ENCODE measurements around the gene CDH4.

CDH4 gene

GRCh38 chr20:61445138-61445537, 193.1 kb downstream of the CDH4 start:
- no peak for TF ChIP-seq CTCF (IDR thresholded peaks at IDR 0.05; ENCODE audit: control extremely low read depth, extremely low read depth, low read depth, missing control alignments)
- CTCF ChIA-PET, result interaction anchor here (0.6 kb wide), 1 partner anchor 759 kb away, joined by 3 read pairs; no protein-coding TSS in a partner anchor
- no peak for DNase-seq (ENCODE audit: extremely low spot score)
- POLR2A ChIA-PET, result no interaction called here

GRCh38 chr20:61445741-61446140, 193.7 kb downstream of the CDH4 start:
- no peak for DNase-seq (ENCODE audit: extremely low spot score)
- ChIA-PET POLR2A (no interaction called here), CTCF (interaction anchor here (0.6 kb wide), 1 partner anchor 759 kb away, joined by 3 read pairs; no protein-coding TSS in a partner anchor)
- no peak for TF ChIP-seq CTCF (IDR thresholded peaks at IDR 0.05; ENCODE audit: control extremely low read depth, extremely low read depth, low read depth, missing control alignments)

GRCh38 chr20:61447952-61448351, 195.9 kb downstream of the CDH4 start:
- no peak for DNase-seq (ENCODE audit: extremely low spot score)
- TF ChIP-seq CTCF (IDR thresholded peaks at IDR 0.05; ENCODE audit: control extremely low read depth, extremely low read depth, low read depth, missing control alignments), result no peak
- ChIA-PET POLR2A (no interaction called here), CTCF (no interaction called here)

- no peak for DNase-seq (ENCODE audit: extremely low spot score)
- TF ChIP-seq CTCF (IDR thresholded peaks at IDR 0.05; ENCODE audit: control extremely low read depth, extremely low read depth, low read depth, missing control alignments), result no peak
- POLR2A ChIA-PET, result no interaction called here
- CTCF ChIA-PET, result no interaction called here
Observed at GRCh38 chr20:61448386-61448785, 196.3 kb downstream of the CDH4 start.

DNA sequence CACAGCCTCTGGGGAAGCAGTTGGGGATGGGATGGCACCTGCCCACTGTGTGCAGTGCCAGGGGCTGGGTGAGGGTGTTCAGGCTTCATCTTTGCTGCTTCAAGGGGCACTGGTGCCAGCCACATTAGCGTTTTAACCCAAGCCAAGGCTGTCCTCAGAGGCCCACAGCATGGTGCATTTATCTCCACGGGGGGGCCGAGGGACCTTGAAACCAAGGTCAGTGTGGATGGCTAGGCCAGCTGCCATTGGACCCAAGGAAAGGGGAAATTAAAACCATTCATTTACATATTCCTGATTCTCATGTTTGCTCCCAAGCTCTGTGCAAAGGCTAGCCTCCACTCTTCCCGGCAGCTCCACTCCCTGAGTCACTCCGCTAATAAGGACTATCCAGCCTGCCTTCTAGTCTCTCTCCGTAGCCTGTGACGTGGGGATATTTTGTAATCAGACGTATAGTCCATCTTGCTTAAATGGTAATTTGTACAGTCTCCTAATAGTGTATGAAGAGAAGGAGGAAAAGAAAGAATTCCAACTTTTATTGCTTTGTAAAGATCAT, 197.1 kb downstream of the CDH4 start:
- ChIA-PET CTCF (no interaction called here), POLR2A (no interaction called here)
- no peak for TF ChIP-seq CTCF (IDR thresholded peaks at IDR 0.05; ENCODE audit: control extremely low read depth, extremely low read depth, low read depth, missing control alignments)
- no peak for DNase-seq (ENCODE audit: extremely low spot score)

GRCh38 chr20:61449916-61450315, 197.9 kb downstream of the CDH4 start:
- no peak for DNase-seq (ENCODE audit: extremely low spot score)
- POLR2A ChIA-PET, result no interaction called here
- no peak for TF ChIP-seq CTCF (IDR thresholded peaks at IDR 0.05; ENCODE audit: control extremely low read depth, extremely low read depth, low read depth, missing control alignments)
- CTCF ChIA-PET, result no interaction called here

- no peak for TF ChIP-seq CTCF (IDR thresholded peaks at IDR 0.05; ENCODE audit: control extremely low read depth, extremely low read depth, low read depth, missing control alignments)
- CTCF ChIA-PET, result no interaction called here
- POLR2A ChIA-PET, result no interaction called here
- no peak for DNase-seq (ENCODE audit: extremely low spot score)
Observed at GRCh38 chr20:61450549-61450948, 198.5 kb downstream of the CDH4 start.
